ENCODE data around the gene C17orf113.

GRCh38 chr17:42058063-42058462 lies 7.7 kb upstream of the C17orf113 start:
- TF ChIP-seq CTCF (conservative IDR thresholded peaks at IDR 0.05 in 1 of 2, IDR thresholded peaks at IDR 0.05 in 1 of 2; ENCODE audit: low read depth in 1 of 2, low read length in 2 of 2): no peak
- no peak for TF ChIP-seq EZH2 (IDR thresholded peaks at IDR 0.05; ENCODE audit: low read length, missing control alignments)
